Measurements from ENCODE around the gene EVI5L.
A peak's percentile ranks its signal among the peaks of the same experiment; 100 is the strongest.

EVI5L gene

GRCh38 chr19:7871437-7872305 is 41.7 kb downstream of the EVI5L start:
- H3K4me1 ChIP-seq (ENCODE audit: control insufficient read depth, low read length) = peaks cover 47% of the 10 kb centered on the region
- no peaks in the 10 kb centered on the region; the same call in 1 of the 2 replicates for H3K9me3 ChIP-seq (ENCODE audit: control insufficient read depth, insufficient read depth, low read length)
- H3K27ac ChIP-seq (ENCODE audit: low read depth, low read length) = no peak overlapping the region
- no peak for TF ChIP-seq EZH2phosphoT487 (IDR thresholded peaks at IDR 0.05; ENCODE audit: borderline replicate concordance, low read length)
- TF ChIP-seq CTCF (IDR thresholded peaks at IDR 0.05; ENCODE audit: low read depth, low read length, poor library complexity, severe bottlenecking) = no peak
- H3K36me3 ChIP-seq (ENCODE audit: control insufficient read depth, low read length) = no peaks in the 10 kb centered on the region
- H3K9me2 ChIP-seq (replicated peaks; ENCODE audit: control insufficient read depth, low read length) = no peaks in the 10 kb centered on the region
- H3K4me2 ChIP-seq (ENCODE audit: low read length) = peak overlapping the region; percentile 64
- H4K20me1 ChIP-seq (ENCODE audit: control insufficient read depth, insufficient read depth, low read depth, low read length) = no peaks in the 10 kb centered on the region
- H3F3A ChIP-seq (ENCODE audit: control insufficient read depth, insufficient read depth) = peaks cover 9% of the 10 kb centered on the region
- H3K79me2 ChIP-seq (ENCODE audit: control insufficient read depth, low read length) = no peaks in the 10 kb centered on the region
- H3K4me3 ChIP-seq (ENCODE audit: low read length) = peak overlapping the region; percentile 42
- peaks cover 20% of the 10 kb centered on the region for H3K27me3 ChIP-seq (ENCODE audit: control insufficient read depth, low read length)

- Histone ChIP-seq H3K27me3 (ENCODE audit: control insufficient read depth, low read length) (peaks cover 13% of the 10 kb centered on the region), H3K4me3 (ENCODE audit: low read length) (peak overlapping the region; percentile 42), H4K20me1 (ENCODE audit: control insufficient read depth, insufficient read depth, low read depth, low read length) (no peaks in the 10 kb centered on the region), H3K4me2 (ENCODE audit: low read length) (peak overlapping the region; percentile 64), H3K9me3 (ENCODE audit: control insufficient read depth, insufficient read depth, low read length) (no peaks in the 10 kb centered on the region; the same call in 1 of the 2 replicates), H3K36me3 (ENCODE audit: control insufficient read depth, low read length) (no peaks in the 10 kb centered on the region), H3K79me2 (ENCODE audit: control insufficient read depth, low read length) (no peaks in the 10 kb centered on the region), H3K27ac (ENCODE audit: low read depth, low read length) (no peak overlapping the region), H3K9me2 (replicated peaks; ENCODE audit: control insufficient read depth, low read length) (no peaks in the 10 kb centered on the region), H3K4me1 (ENCODE audit: control insufficient read depth, low read length) (peaks cover 47% of the 10 kb centered on the region), H3F3A (ENCODE audit: control insufficient read depth, insufficient read depth) (peaks cover 9% of the 10 kb centered on the region)
- TF ChIP-seq EZH2phosphoT487 (IDR thresholded peaks at IDR 0.05; ENCODE audit: borderline replicate concordance, low read length) = no peak
- no peak for TF ChIP-seq CTCF (IDR thresholded peaks at IDR 0.05; ENCODE audit: low read depth, low read length, poor library complexity, severe bottlenecking)
Observed at GRCh38 chr19:7872306-7873204, 42.5 kb downstream of the EVI5L start.

- Histone ChIP-seq H3K27me3 (ENCODE audit: control insufficient read depth, low read length) (peaks cover 13% of the 10 kb centered on the region), H3K9me2 (replicated peaks; ENCODE audit: control insufficient read depth, low read length) (no peaks in the 10 kb centered on the region), H3F3A (ENCODE audit: control insufficient read depth, insufficient read depth) (peaks cover 9% of the 10 kb centered on the region), H3K79me2 (ENCODE audit: control insufficient read depth, low read length) (no peaks in the 10 kb centered on the region), H3K27ac (ENCODE audit: low read depth, low read length) (no peak overlapping the region), H4K20me1 (ENCODE audit: control insufficient read depth, insufficient read depth, low read depth, low read length) (no peaks in the 10 kb centered on the region), H3K4me2 (ENCODE audit: low read length) (no peak overlapping the region), H3K4me1 (ENCODE audit: control insufficient read depth, low read length) (peaks cover 44% of the 10 kb centered on the region), H3K4me3 (ENCODE audit: low read length) (no peak overlapping the region), H3K36me3 (ENCODE audit: control insufficient read depth, low read length) (no peaks in the 10 kb centered on the region), H3K9me3 (ENCODE audit: control insufficient read depth, insufficient read depth, low read length) (no peaks in the 10 kb centered on the region; the same call in 1 of the 2 replicates)
- TF ChIP-seq CTCF (IDR thresholded peaks at IDR 0.05; ENCODE audit: low read depth, low read length, poor library complexity, severe bottlenecking) = no peak
- TF ChIP-seq EZH2phosphoT487 (IDR thresholded peaks at IDR 0.05; ENCODE audit: borderline replicate concordance, low read length) = no peak
Observed at GRCh38 chr19:7873304-7874075, 43.5 kb downstream of the EVI5L start.
